Loucy (cell line): ENCODE data around the gene PCBP3.
"Not testable (repeated sequence)": the region's sequence is repeated elsewhere in the genome, so short reads cannot be mapped to it uniquely, and the experiment has no call there.

Source experiments
- EZH2phosphoT487 ChIP-seq: fragments of 200-600 bp; IDR thresholded peaks from 2 replicates; pipeline ENCODE4 v1.6.1; 2018; ENCODE audit warnings: antibody characterized with exemption, mild to moderate bottlenecking, moderate library complexity, borderline replicate concordance
- TF ChIP-seq, protein P1 (sequence below): fragments of 200-600 bp; sonication (generic); conservative IDR thresholded peaks from 2 replicates; pipeline ENCODE4 v1.5.1; 2014; ENCODE audit warnings: mild to moderate bottlenecking, antibody characterized with exemption, low read length

DNA sequence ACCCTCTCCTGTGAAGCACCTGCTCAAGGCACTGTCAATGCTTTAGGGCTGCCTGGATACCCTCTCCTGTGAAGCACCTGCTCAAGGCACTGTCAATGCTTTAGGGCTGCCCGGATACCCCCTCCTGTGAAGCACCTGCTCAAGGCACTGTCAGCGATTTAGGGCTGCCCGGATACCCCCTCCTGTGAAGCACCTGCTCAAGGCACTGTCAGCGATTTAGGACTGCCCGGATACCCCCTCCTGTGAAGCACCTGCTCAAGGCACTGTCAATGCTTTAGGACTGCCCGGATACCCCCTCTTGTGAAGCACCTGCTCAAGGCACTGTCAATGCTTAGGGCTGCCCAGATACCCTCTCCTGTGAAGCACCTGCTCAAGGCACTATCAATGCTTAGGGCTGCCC, 33.9 kb upstream of the PCBP3 start:
- TF ChIP-seq, protein P1, sequence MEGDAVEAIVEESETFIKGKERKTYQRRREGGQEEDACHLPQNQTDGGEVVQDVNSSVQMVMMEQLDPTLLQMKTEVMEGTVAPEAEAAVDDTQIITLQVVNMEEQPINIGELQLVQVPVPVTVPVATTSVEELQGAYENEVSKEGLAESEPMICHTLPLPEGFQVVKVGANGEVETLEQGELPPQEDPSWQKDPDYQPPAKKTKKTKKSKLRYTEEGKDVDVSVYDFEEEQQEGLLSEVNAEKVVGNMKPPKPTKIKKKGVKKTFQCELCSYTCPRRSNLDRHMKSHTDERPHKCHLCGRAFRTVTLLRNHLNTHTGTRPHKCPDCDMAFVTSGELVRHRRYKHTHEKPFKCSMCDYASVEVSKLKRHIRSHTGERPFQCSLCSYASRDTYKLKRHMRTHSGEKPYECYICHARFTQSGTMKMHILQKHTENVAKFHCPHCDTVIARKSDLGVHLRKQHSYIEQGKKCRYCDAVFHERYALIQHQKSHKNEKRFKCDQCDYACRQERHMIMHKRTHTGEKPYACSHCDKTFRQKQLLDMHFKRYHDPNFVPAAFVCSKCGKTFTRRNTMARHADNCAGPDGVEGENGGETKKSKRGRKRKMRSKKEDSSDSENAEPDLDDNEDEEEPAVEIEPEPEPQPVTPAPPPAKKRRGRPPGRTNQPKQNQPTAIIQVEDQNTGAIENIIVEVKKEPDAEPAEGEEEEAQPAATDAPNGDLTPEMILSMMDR: not testable (repeated sequence)
- TF ChIP-seq EZH2phosphoT487: not testable (repeated sequence)
